ENCODE measurements around the gene TEAD1. TPM values are rescaled to one million over a fixed set of nuclear protein-coding genes. Genes with fewer than 3 reads are reported as not detected.
A peak's percentile ranks its signal among the peaks of the same experiment; 100 is the strongest.

The TEAD1 gene
- total RNA-seq, 4 donors from 2014 or later: 71.5 to 109 (median 88.5) TPM

- intact Hi-C loops (cut with DNase I): no loop called here
- H3K27me3 ChIP-seq: no peaks in the 10 kb centered on the region
- WGBS, 2 donors: 56 to 58% methylated on average over 13 of the region's 13 CpGs
- DNase-seq: peak; percentile 5 to 17
- no peak overlapping the region for H3K27ac ChIP-seq
- no peaks in the 10 kb centered on the region for H3K36me3 ChIP-seq
- no peak overlapping the region for H3K4me3 ChIP-seq (replicated peaks in 1 of 3)
- TF ChIP-seq CTCF (IDR thresholded peaks at IDR 0.05) (no peak), POLR2A (IDR thresholded peaks at IDR 0.05) (peak in 1 of 2 donors; percentile 39)
- no peaks in the 10 kb centered on the region for H3K9me3 ChIP-seq
- H3K4me1 ChIP-seq: peaks cover 0 to 3% of the 10 kb centered on the region in 2 donors
Observed at GRCh38 chr11:12989428-12990161, 315.4 kb downstream of the TEAD1 start.

DNA sequence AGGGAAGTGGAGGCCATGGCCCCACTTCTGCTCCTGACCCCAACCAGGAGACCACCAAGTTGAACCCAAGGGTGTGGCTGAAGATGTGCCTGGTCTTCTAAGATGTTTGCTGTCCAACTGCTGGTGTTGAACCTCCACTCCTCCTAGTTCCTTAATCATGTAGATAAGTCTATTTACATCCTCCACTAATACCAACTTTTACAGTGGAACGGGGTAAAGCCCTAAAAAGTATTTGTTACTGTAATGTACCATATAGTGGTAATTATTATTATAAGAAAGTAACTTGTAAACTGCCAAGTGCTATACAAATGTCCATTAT lies 315.9 kb downstream of the TEAD1 start:
- DNase-seq: no peak
- H3K9me3 ChIP-seq: no peaks in the 10 kb centered on the region
- no peaks in the 10 kb centered on the region for H3K27me3 ChIP-seq
- no peak for TF ChIP-seq POLR2A (IDR thresholded peaks at IDR 0.05)
- no peak for TF ChIP-seq CTCF (IDR thresholded peaks at IDR 0.05)
- H3K36me3 ChIP-seq: no peaks in the 10 kb centered on the region
- no peak overlapping the region for H3K27ac ChIP-seq
- H3K4me1 ChIP-seq: peaks cover 0 to 3% of the 10 kb centered on the region in 2 donors
- no peak overlapping the region for H3K4me3 ChIP-seq (replicated peaks in 1 of 3)
- intact Hi-C loops (cut with DNase I): no loop called here
- WGBS, 2 donors: 90 to 100% methylated on average over 1 of the region's 1 CpG

GRCh38 chr11:12991426-12991825 lies 317.2 kb downstream of the TEAD1 start:
- peaks cover 0 to 3% of the 10 kb centered on the region in 2 donors for H3K4me1 ChIP-seq
- intact Hi-C loops (cut with DNase I): no loop called here
- TF ChIP-seq POLR2A (IDR thresholded peaks at IDR 0.05): no peak
- no peak for TF ChIP-seq CTCF (IDR thresholded peaks at IDR 0.05)
- DNase-seq: no peak
- no peak overlapping the region for H3K27ac ChIP-seq
- no peaks in the 10 kb centered on the region for H3K36me3 ChIP-seq
- WGBS, 2 donors: 89 to 95% methylated on average over 1 of the region's 1 CpG
- H3K27me3 ChIP-seq: no peaks in the 10 kb centered on the region
- H3K4me3 ChIP-seq (replicated peaks in 1 of 3): no peak overlapping the region
- H3K9me3 ChIP-seq: no peaks in the 10 kb centered on the region

DNA sequence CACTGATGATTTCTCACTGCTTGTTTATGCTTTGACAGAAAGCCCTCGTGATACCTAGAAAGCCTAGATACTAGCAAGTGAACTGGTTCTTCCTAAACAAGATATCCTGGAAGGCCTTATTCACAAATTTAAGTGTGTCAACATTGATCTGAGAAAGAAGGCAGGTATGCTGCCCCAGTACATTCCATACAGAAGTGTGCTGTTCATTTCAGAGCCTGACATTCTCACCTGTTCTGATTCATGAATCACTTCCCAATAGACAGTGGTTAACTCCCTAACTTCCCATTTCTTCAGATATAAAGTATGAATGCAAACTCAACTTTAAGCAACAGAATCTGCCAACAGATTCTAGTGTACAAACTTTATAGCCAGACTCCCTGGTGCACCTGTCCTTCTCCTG lies 319.4 kb downstream of the TEAD1 start:
- TF ChIP-seq POLR2A (IDR thresholded peaks at IDR 0.05) (no peak), CTCF (IDR thresholded peaks at IDR 0.05) (no peak)
- H3K4me1 ChIP-seq: peaks cover 0 to 1% of the 10 kb centered on the region in 2 donors
- H3K36me3 ChIP-seq: no peaks in the 10 kb centered on the region
- H3K27me3 ChIP-seq: no peaks in the 10 kb centered on the region
- no peak for DNase-seq
- H3K27ac ChIP-seq: no peak overlapping the region
- H3K4me3 ChIP-seq (replicated peaks in 1 of 3): no peak overlapping the region
- 75 to 96% methylated on average over 1 of the region's 1 CpG for WGBS, 2 donors
- intact Hi-C loops (cut with DNase I): no loop called here
- no peaks in the 10 kb centered on the region for H3K9me3 ChIP-seq

Small RNA genes within 50 kb of the gene (small RNA-seq; reads per million reads assigned to genes)
- gene RF00424: not detected
